IMR-90 (cell line): Measurements from ENCODE around the gene ANKRD52. TPM values are rescaled to one million over a fixed set of nuclear protein-coding genes. Genes with fewer than 3 reads are reported as not detected.
A peak's percentile ranks its signal among the peaks of the same experiment; 100 is the strongest.

Source experiments
- ATAC-seq: fragments of 200-7000 bp; cut with Tn5 transposase; 2 replicates; pipeline ENCODE4 v1.9.1; 2020; ENCODE audit warnings: low read depth, mild to moderate bottlenecking, moderate library complexity
- BruUV-seq: library from RNA; stranded (reverse); fragments of 400-500 nt; replicated peaks from 2 replicates; lab custom pipeline; 2021; lab: Mats Ljungman, UMichigan
- CTCF ChIA-PET: fragments of 300-600 bp; formaldehyde crosslinking; extraction: SDS; loops from one replicate; lab custom pipeline; 2021; ENCODE audit warnings: antibody characterized with exemption; lab: Yijun Ruan, JAX
- POLR2A ChIA-PET: fragments of 300-600 bp; sonication (Branson Sonifier 250); formaldehyde crosslinking; loops from one replicate; lab custom pipeline; 2022; ENCODE audit warnings: antibody characterized with exemption; ENCODE audit not compliant: unreplicated experiment; lab: Charles Lee
- DNase-seq: peaks from one replicate; pipeline ENCODE4 v3.0.0; 2013
- H2AFZ ChIP-seq: replicated peaks from 2 replicates; pipeline ENCODE3; 2013; ENCODE audit warnings: low read length, mild to moderate bottlenecking; ENCODE audit not compliant: poor library complexity
- H2AK5ac ChIP-seq: 2 replicates; pipeline ENCODE4 v1.6.1; 2013; ENCODE audit warnings: low read depth, low read length, inconsistent platforms
- H2AK9ac ChIP-seq: replicated peaks from 2 replicates; pipeline ENCODE3; 2013; ENCODE audit warnings: mild to moderate bottlenecking, low read depth, low read length, moderate library complexity; ENCODE audit not compliant: poor library complexity
- H2BK120ac ChIP-seq: 2 replicates; pipeline ENCODE4 v1.6.1; 2013; ENCODE audit warnings: low read depth, low read length, inconsistent platforms
- H2BK15ac ChIP-seq: 3 replicates; pipeline ENCODE4 v1.6.1; 2013; ENCODE audit warnings: low read depth, low read length, inconsistent platforms
- H2BK20ac ChIP-seq: 2 replicates; pipeline ENCODE4 v1.6.1; 2013; ENCODE audit warnings: low read depth, mild to moderate bottlenecking, inconsistent platforms, low read length, moderate library complexity
- H2BK5ac ChIP-seq: 2 replicates; pipeline ENCODE4 v1.6.1; 2013; ENCODE audit warnings: mild to moderate bottlenecking, low read depth, low read length, inconsistent platforms; ENCODE audit not compliant: poor library complexity, severe bottlenecking
- H3K14ac ChIP-seq: replicated peaks from 2 replicates; pipeline ENCODE4 v1.6.1; 2013; ENCODE audit warnings: low read depth, low read length, inconsistent platforms
- H3K18ac ChIP-seq: 2 replicates; pipeline ENCODE4 v1.6.1; 2013; ENCODE audit warnings: low read depth, low read length, control low read depth
- H3K23ac ChIP-seq: 2 replicates; pipeline ENCODE4 v1.6.1; 2013; ENCODE audit warnings: low read depth, low read length, inconsistent platforms
- H3K27ac ChIP-seq: 2 replicates; pipeline ENCODE4 v1.5.1; 2013; ENCODE audit warnings: mild to moderate bottlenecking, control low read depth, low read length; ENCODE audit not compliant: insufficient read depth
- H3K27me3 ChIP-seq: 2 replicates; pipeline ENCODE4 v1.6.1; 2013; ENCODE audit warnings: low read length; ENCODE audit not compliant: control insufficient read depth, insufficient read depth
- H3K36me3 ChIP-seq: 2 replicates; pipeline ENCODE4 v1.6.1; 2013; ENCODE audit warnings: low read length, mixed read lengths; ENCODE audit not compliant: control insufficient read depth, insufficient read depth
- H3K4ac ChIP-seq: 2 replicates; pipeline ENCODE4 v1.6.1; 2013; ENCODE audit warnings: low read depth, low read length, inconsistent platforms
- H3K4me1 ChIP-seq: 2 replicates; pipeline ENCODE4 v1.6.1; 2013; ENCODE audit warnings: low read length, mixed read lengths; ENCODE audit not compliant: control insufficient read depth, insufficient read depth
- H3K4me2 ChIP-seq: 2 replicates; pipeline ENCODE4 v1.6.1; 2013; ENCODE audit warnings: low read depth, mild to moderate bottlenecking, control low read depth, low read length, moderate library complexity
- H3K4me3 ChIP-seq: 2 replicates; pipeline ENCODE4 v1.5.1; 2013; ENCODE audit warnings: low read depth, mild to moderate bottlenecking, control low read depth, low read length, moderate library complexity; ENCODE audit not compliant: insufficient read depth
- H3K56ac ChIP-seq: 2 replicates; pipeline ENCODE4 v1.6.1; 2013; ENCODE audit warnings: low read length, inconsistent platforms; ENCODE audit not compliant: insufficient read depth; ENCODE audit errors: extremely low read depth
- H3K79me1 ChIP-seq, 2 experiments: 2 replicates each; pipeline ENCODE4 v1.6.1; 2013; ENCODE audit warnings: low read length in 2 of 2, inconsistent platforms in 1 of 2, low read depth in 1 of 2
- H3K9ac ChIP-seq: 2 replicates; pipeline ENCODE4 v1.6.1; 2013; ENCODE audit warnings: low read depth, low read length, control low read depth
- H3K9me1 ChIP-seq: 2 replicates; pipeline ENCODE4 v1.6.1; 2013; ENCODE audit warnings: low read length, inconsistent platforms; ENCODE audit not compliant: insufficient read depth
- H3K9me3 ChIP-seq: 2 replicates; pipeline ENCODE4 v1.6.1; 2013; ENCODE audit warnings: low read length; ENCODE audit not compliant: control insufficient read depth, insufficient read depth
- H4K20me1 ChIP-seq: 2 replicates; pipeline ENCODE4 v1.6.1; 2013; ENCODE audit warnings: low read length, inconsistent platforms; ENCODE audit not compliant: insufficient read depth
- H4K5ac ChIP-seq: 2 replicates; pipeline ENCODE4 v1.6.1; 2013; ENCODE audit warnings: mild to moderate bottlenecking, low read depth, low read length, control low read depth
- H4K8ac ChIP-seq, 2 experiments: 2 replicates each; pipeline ENCODE4 v1.6.1; 2013; ENCODE audit warnings: low read depth in 2 of 2, low read length in 2 of 2, control low read depth in 1 of 2, inconsistent platforms in 1 of 2
- H4K91ac ChIP-seq: 2 replicates; pipeline ENCODE4 v1.6.1; 2013; ENCODE audit warnings: low read depth, low read length, inconsistent platforms; ENCODE audit not compliant: insufficient read depth
- RFX5 ChIP-seq: IDR thresholded peaks from 2 replicates; pipeline ENCODE4 v1.8.0; 2012; ENCODE audit warnings: low read depth, mild to moderate bottlenecking, low read length, moderate library complexity
- WGBS, 2 experiments: methylation state at CpG; one replicate each; pipeline versions ENCODE4 v1.1.5 to v1.1.7; 2013; ENCODE audit warnings: missing lambda C conversion rate in 2 of 2; ENCODE audit not compliant: insufficient read length in 1 of 2; ENCODE audit errors: extremely low coverage in 2 of 2; 5-methylcytosine and 5-hydroxymethylcytosine counted together
- dilution Hi-C: fragments of 300-500 bp; cut with HindIII; formaldehyde crosslinking; loops from one replicate; pipeline ENCODE4 v1.14.3; 2018; ENCODE audit warnings: low sequenced_read_pairs; ENCODE audit not compliant: unreplicated experiment
- in situ Hi-C: fragments of 300-500 bp; cut with MboI; formaldehyde crosslinking; loops from 3 replicates; pipeline ENCODE4 v1.14.3; 2019; ENCODE audit warnings: low sequenced_read_pairs, inconsistent platforms, mixed read lengths
- intact Hi-C: fragments of 100-400 bp; cut with micrococcal nuclease; formaldehyde crosslinking; loops from 2 replicates; pipeline ENCODE4 v1.10.0; 2022
- polyA plus RNA-seq, 3 experiments: library from polyadenylated mRNA; depleted of rRNA; stranded (reverse); fragments of >200 nt; gene quantifications; 2 replicates each; pipeline ENCODE4 v1.2.3, GENCODE V29; 2012; ENCODE audit warnings: low replicate concordance in 1 of 3
- total RNA-seq: library from RNA; depleted of rRNA; stranded (reverse); fragments of >200 nt; gene quantifications from 2 replicates; pipeline ENCODE4 v1.2.3, GENCODE V29; 2012

The ANKRD52 gene
- total and polyA plus RNA-seq, 2 of the 4 experiments (the other 2 are of a cell fraction): 15.4 to 35.9 TPM

DNA sequence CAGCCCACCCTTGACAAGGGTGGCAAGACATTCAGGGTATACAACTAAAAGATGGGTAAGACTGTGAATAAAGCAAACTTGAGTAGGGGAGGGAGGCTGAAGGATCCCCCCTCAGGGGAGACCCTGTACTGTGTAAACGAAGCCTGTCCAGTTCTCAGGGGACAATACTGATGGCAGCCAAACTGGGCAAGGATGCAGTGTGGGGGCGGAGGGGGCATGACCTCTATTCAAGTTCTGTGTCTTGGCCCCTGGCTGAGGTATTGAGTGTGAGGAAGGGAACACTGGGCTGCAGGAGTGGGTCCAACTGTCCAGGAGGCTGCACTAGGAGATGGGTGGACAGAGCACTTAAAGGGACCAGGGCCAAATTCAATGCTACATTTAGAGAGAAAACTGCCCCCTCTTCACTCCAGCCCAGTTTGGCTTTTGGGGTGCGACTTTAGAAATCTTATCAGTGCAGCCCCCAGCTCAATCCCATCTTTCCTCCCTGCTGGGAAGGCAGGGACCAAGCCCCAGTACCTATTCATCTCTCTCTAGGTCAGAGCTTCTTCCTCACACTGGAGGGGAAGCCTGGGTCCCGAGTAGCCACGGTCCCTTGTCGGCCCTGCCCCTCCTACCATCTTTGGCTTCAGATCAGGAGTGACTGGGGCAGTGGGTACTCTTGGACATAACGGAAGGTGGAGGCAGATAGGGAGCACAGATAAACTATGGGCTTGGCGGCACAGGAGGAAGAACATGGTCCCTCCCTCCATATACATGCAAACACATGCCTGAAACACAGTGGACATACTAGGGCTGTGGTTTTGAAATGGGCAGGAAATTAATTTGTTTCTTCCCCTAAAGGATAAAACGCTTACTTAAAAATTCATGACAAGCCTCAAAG lies 16.5 kb downstream of the ANKRD52 start:
- Histone ChIP-seq H2BK15ac (no peak overlapping the region), H3K4me2 (no peak overlapping the region), H4K91ac (no peak overlapping the region), H3K27me3 (no peaks in the 10 kb centered on the region), H3K23ac (no peak overlapping the region), H3K79me1 (peaks cover 14 to 58% of the 10 kb centered on the region in 2 experiments), H3K14ac (no peak overlapping the region), H2BK20ac (no peak overlapping the region), H3K4ac (no peak overlapping the region), H2BK5ac (no peak overlapping the region), H3K4me3 (no peak overlapping the region), H3K56ac (no peak overlapping the region), H3K9me1 (peaks cover 19% of the 10 kb centered on the region; the same call in 1 of the 2 replicates), H2AK9ac (no peak overlapping the region), H3K9ac (no peak overlapping the region), H2AFZ (no peak overlapping the region), H4K5ac (no peak overlapping the region), H2AK5ac (no peak overlapping the region), H3K9me3 (no peaks in the 10 kb centered on the region), H3K27ac (no peak overlapping the region), H4K20me1 (peaks cover 29% of the 10 kb centered on the region), H3K18ac (no peak overlapping the region), H4K8ac (no peak overlapping the region), H3K36me3 (peaks cover 72% of the 10 kb centered on the region), H2BK120ac (no peak overlapping the region), H3K4me1 (peaks cover 12% of the 10 kb centered on the region)
- BruUV-seq: TSS peak; percentile 14
- no peak for TF ChIP-seq RFX5
- no peak for DNase-seq
- dilution Hi-C loops: no loop called here
- ChIA-PET CTCF (no interaction called here), POLR2A (no interaction called here)
- in situ Hi-C loops: no loop called here
- 86% methylated on average over 2 of the region's 9 CpGs; no CpG with 5 or more reads in 1 of the 2 experiments for WGBS, 2 experiments
- ATAC-seq: no peak
- intact Hi-C loops: no loop called here
